Fibroblast of skin of right quadriceps (primary cell): ENCODE data around the gene RNF32.
A peak's percentile ranks its signal among the peaks of the same experiment; 100 is the strongest.
"Not testable (repeated sequence)": the region's sequence is repeated elsewhere in the genome, so short reads cannot be mapped to it uniquely, and the experiment has no call there.

Source experiments
- DNase-seq: peaks from one replicate; pipeline ENCODE4 v3.0.0-alpha.2; 2013

Gene RNF32

DNA sequence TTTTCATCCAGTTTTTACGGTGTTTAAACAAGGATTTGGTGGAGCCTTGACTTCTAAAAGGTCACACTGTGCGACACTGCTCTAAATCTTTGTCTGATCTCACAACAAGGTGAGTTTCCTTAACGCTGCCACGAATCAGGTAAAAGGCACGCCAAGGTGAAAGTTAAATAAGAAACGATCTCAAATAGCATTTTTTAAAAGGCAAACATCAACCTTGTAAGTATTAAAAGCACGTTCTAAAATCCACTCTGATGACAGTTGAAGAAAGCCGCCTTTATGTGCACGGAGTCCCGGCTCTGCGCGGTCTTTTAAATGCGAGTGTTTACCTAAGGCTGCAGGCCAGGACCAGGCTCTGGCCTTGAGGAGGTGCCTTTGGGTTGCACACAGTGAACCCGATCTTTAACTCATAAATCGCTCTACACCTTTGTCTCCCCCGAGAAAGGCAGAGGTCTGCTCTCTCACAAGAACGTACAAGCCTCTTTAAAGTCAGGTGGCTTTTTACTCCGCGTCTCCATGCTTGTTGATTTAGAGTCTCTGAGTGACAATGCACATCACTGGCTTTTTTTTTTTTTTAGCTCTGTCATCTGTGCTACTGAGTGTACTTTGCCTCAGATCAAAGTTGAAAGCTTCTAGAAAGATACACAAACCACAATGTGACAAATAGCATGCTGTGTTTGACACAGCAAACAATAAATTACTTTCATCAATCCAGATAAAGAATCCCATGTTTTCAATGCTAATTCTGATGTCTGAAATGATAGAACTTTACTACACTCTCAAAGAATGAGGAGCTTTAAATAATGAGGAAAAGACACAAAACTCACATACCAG lies 25.9 kb upstream of the RNF32 start:
- no peak for DNase-seq

DNA sequence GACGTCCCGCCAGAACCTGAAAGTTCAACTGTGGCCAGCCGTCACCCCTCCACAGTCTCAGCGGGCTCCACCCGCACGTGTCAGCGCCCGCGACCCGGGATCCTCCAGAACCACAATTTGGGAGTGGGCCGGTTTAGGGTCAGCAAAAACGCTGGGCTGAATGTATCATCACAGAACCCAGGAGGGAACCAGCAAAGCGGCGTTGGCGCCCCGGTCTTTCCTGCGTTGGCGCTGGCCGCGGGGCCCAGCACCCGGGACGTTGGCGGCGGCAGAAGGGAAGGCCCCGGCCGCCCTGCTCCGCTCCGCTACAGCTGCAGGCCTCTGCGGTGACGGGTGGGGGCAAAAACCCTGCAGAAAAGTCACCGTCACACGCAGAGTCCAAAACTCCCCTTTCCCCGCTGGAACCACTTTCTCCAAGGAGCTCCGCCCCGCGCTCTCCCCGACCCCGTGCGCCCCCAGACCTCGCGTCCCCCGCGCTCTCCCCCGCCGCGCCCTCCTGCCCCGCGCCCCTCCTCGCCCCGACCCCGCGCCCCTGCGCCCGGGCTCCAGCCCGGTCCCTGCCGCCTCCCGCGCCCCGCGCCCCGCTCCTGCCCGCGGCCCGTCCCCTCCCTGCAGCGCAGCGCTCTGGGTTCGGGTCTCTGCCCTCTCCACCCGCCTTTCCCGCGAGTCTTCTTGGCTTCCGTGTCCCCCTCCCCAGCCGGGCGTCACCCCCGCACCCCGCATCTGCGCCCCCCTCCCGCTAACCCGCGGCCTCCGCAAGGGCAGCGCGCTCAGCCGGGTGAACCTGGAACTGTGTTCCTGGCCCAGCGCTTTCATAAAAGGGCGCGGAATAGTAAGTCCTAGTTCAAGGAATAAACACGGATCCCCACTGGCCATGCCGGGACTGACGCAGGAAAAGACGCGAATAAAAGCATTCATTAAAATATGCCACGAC lies 24.0 kb upstream of the RNF32 start:
- no peak for DNase-seq

DNA sequence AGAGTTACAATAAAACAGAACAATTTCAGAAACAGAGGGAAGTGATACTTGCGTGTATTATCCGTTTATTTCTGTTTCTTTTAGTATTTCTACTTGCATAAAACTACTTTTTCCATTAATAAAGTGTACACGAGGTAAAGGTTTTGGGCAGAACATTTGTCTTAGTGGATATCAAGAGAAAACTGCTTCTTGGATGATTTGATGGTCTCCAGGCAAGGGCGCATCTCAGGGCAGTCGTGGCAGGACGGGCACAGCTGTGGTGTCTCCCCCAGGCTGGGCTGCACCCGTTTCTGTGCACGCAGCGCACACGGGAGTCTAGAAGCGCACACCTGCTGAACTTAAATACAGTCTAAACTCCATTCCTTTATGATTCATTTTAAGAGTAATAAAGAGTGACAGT lies 23.4 kb upstream of the RNF32 start:
- no peak for DNase-seq

DNA sequence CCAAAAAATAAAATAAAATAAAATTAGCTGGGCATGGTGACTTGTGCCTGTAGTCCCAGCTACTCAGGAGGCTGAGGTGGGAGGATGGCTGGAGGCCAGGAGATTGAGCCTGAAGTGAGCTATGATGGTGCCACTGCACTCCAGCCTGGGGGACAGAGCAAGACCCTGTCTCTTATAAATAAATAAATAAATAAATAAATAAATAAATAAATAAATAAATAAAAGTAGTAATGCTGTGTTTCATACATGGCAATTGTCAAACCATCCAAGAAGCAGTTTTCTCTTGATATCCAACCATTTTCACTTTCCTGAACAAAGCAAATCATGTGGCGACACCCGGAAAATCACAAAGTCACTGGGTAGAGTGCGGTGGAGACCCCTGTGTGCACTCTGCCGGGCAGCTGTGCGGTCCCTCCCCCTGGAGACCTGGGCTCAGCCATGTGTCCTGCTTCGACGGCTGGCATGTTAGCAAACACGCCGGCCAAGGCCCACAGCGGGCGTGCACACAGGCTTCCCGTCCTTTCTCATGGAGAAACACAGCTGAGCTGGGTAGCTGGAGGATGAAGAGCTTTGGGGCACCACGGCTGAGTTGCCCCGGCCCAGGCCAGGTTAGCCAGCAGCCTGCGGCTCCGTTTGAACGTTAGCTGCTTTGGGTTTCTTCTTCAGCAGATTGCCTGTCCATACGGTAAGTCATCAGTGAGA lies 22.3 kb upstream of the RNF32 start:
- DNase-seq: no peak

DNA sequence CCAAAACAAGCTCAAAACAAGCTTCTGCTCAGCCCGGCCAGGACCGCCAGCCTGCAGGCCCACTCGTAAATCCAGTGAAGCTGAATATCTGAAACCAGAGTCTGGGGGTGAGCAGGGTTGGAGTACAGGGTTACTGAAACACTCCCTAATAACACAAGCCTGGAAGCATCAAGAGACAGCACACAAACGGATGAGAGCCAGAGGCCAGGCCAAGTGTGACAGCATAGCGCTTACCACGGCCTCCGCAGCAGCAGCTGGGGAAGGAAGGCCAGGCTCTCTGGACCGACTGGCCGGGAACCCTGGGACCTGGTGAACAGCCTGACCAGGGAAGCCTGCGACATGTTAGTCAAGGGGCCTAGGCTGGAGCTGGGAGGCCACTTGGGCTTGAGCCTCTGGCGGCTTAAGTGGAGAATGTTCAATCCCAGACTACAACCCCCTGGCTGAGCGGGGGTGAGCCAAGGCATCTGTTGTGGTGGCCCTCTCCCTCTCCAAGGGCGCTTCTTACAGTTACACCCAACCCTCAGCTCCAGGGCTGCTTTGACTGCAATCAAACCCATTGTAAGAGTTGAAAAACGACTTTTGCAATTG lies 21.7 kb upstream of the RNF32 start:
- no peak for DNase-seq

DNA sequence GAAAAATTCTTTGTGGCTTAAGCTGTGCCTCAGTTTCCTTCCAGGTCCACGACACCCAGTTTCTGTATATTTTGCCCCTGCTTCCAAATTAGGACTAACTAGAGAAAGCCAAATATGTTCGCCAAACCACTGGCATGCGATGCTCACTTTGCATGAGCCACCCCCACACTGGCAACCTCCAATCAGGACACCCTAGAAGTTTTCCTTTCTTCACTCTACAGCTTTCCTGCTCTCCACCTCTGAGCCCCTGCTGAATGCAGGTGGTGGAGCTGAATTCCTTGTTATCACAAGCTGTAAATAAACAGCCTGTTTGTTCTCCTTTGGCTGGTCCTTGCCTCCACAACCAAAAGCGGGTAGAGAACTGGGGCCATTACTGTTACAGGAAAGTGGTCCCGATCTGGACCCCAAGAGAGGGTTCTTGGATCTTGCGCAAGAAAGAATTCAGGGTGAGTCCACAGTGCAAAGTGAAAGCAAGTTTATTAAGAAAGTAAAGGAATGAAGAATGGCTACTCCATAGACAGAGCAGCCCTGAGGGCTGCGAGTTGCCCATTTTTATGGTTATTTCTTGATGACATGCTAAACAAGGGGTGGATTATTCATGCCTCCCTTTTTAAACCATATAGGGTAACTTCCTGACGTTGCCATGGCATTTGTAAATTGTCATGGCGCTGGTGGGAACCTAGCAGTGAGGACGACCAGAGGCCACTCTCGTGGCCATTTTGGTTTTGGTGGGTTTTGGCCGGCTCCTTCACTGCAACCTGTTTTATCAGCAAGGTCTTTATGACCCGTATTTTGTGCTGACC lies 20.9 kb upstream of the RNF32 start:
- DNase-seq: not testable (repeated sequence)

DNA sequence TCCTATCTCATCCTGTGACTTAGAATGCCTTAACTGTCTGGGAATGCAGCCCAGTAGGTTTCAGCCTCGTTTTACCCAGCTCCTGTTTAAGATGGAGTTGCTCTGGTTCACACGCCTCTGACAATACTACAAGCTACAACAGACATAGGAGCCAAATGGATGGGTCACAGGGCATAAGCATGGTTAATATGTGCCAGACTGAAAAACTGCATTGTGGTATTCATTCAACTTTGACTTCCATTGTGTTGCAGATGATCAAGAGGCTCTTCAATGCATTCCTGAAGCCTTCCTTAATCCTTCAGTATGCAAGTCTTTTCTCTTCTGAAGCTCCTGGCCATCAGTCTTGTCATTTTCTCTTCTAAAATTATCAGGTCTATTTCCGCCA lies 20.3 kb upstream of the RNF32 start:
- DNase-seq: no peak

DNA sequence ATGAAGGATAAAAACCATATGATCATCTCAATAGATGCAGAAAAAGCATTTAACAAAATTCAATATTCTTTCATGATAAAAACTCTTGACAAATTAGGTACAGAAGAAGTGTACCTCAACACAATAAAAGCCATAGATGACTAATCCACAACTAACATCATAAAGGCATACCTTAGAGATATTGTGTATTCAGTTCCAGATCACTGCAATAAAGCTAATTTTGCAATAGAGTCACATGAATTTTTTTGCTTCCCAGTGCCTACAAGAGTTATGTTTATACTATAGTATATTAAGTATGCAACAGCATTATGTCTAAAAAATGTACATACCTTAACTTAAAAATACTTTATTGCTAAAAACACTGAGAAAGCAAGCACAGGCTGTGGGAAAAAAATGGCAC lies 18.9 kb upstream of the RNF32 start:
- no peak for DNase-seq

DNA sequence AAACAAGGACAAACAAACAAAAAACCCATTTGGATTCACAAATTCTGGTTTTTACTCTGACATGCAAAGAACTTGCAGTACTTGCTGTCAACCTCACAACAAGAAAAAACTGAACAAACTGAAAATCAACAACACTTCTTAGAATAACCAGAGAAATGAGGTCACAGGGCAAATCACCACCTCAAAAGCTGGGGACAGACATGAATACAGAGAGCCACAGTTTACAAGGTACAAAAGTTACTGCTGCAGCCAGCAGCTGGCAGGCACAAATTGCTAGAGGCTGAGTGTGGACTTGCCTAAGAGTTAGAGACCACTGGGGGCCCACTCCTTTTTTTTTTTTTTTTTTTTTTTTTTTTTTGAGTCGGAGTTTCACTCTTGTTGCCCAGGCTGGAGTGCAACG lies 15.0 kb upstream of the RNF32 start:
- no peak for DNase-seq

DNA sequence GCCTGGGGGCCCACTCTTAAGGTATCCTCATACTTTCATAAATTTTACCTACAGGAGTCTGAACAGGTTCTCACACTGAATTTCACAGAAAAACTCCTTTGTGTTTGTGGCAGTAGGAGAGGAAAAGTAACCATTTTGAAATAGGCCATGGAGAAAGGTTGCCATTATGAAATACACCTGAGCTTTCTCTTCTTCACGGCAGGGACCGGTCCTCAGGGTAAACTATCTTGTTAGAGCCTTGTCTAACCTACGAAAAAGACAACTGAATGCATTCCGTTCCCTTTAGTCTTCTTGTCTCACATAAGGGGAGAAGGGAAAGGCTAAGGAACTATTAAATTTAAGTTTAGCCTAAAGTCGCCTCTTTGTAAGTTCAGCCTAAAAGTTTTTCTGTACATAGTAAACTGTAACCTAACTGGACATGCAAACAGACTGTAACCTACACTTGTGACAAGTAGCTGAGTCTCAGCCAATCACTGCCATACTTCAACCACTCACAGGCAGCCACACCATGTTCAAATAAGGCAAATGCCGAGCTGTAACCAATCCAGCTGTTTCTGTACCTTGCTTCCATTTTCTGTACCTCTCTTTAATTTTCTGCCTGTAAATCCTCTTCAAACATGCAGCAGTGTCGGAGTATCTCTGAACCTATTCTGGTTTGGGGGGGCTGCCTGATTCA lies 14.2 kb upstream of the RNF32 start:
- no peak for DNase-seq

DNA sequence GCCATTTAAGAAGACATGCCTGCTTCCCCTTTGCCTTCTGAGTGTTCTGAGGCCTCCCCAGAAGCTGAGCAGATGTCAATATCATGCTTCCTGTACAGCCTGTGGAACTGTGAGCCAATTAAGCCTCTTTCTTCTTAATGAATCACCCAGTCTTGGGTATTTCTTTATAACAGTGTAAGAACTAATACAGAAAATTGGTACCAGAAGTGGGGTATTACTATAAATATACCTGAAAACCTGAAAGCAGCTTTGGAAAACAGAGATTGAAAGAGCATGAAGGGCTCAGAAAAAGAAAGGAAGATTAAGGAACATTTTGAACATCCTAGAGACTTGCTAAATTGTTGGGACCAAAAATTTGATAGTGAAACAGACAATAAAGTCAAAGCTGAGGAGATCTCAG lies 12.0 kb upstream of the RNF32 start:
- no peak for DNase-seq

DNA sequence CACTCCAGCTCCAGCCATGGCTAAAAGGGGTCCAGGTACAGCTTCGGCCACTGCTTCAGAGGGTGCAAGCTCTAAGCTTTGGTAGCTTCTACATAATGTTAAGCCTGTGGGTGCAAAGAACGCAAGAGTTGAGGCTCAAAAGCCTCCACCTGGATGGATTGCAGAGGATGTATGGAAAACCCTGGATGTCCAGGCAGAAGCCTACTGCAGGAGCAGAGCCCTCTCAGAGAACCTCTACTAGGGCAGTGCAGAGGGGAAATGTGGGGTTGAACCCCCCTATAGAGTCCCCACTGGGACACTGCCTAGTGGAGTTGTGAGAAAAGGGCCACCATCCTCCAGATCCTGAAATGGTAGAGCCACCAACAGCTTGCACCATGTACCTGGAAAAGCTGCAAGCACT lies 10.7 kb upstream of the RNF32 start:
- no peak for DNase-seq

DNA sequence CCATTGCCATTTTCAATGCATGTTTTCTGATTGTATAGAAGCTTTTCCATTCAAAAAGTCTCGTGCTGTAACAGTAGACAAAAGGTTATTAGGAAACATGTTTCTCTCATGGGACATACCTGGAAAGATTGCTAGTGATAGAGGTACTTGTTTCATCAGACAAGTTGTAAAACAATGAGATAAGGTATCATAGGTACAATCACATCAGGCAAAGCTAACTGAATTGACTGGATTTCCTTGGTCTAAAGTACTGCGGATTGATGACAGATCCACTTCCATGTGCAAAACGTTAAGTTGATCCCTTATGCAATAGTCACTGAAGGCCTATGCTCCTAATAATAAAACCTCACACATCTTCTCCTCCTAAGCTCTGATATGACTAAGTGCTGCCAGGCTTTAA lies 6.5 kb upstream of the RNF32 start:
- DNase-seq: no peak

DNA sequence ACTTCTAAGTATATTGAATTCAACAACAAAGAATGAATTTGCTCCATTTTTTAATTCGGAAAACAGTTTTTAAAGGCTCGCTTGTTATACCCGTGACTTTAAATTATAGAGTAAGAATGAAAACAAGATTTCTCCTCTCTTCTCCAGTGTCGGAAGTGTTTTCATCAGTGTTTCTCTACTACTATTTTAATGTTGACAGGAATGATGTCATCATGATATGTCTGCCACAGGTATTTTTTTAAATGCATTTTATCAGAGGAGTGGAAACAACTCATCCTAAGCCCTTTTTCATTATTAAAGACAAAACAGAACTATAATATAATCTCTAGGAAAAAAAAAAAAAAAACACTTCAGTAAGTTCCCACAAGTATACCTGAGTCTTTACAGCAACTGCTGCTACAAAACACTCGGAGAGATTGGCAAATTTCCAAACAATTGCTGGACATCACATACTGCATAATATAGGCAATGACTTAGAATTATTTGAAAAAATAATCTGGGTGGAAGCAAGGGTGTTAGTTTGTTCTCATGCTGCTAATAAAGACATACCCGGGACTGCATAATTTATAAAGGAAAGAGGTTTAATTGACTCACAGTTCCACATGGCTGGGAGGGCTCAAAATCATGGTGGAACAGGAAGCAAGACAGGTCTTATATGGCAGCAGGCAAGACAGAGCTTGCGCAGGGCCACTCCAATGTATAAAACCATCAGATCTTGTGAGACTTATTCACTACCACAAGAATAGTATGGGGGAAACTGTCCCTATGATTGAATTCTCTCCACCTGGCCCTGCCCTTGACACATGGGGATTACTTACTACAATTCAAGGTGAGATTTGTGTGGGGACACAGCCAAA lies 4.8 kb upstream of the RNF32 start:
- no peak for DNase-seq

DNA sequence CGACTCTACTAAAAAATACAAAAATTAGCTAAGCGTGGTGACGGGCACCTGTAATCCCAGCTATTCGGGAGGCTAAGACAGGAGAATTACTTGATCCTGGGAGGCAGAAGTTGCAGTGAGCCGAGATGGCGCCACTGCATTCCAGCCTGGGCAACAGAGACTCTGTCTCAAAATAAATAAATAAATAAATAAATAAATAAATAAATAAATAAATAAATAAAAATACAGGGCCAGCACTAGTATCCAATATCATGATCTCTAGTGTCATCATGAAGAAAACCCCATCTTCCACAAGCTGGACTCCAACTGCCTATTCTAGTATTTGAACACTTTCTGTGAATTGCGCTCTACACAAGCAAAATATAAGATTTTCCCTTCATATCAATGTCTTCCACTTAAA lies 3.5 kb upstream of the RNF32 start:
- not testable (repeated sequence) for DNase-seq

DNA sequence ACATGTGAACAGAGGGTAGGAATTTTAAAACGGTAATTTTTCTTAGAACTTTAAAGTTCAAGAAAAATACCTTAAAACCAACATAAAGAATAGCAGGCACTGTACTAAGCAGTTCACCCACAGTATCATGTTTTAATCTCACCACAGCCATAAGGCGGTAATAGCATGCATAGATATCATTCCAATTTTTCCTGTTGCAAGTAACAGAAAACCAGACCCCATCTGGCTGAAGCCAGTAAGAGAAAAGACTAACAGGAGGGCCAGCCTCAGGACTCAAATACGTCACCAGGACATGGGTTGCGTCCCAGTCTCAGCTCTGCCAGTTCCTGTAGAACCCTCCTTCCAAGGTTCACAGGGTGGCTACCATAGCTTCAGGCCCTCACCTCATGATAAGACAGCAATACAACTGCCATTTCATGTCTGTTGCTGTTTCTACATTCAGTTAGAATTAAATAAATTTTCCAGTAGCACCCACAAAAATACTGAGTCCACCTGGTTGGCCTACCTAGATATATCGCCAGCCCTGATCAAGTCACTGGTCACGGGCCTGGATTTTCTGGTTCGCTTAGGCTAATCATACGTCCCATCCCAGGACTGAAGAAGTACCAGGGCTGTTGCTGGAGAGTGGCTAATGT lies 2.0 kb upstream of the RNF32 start:
- no peak for DNase-seq

DNA sequence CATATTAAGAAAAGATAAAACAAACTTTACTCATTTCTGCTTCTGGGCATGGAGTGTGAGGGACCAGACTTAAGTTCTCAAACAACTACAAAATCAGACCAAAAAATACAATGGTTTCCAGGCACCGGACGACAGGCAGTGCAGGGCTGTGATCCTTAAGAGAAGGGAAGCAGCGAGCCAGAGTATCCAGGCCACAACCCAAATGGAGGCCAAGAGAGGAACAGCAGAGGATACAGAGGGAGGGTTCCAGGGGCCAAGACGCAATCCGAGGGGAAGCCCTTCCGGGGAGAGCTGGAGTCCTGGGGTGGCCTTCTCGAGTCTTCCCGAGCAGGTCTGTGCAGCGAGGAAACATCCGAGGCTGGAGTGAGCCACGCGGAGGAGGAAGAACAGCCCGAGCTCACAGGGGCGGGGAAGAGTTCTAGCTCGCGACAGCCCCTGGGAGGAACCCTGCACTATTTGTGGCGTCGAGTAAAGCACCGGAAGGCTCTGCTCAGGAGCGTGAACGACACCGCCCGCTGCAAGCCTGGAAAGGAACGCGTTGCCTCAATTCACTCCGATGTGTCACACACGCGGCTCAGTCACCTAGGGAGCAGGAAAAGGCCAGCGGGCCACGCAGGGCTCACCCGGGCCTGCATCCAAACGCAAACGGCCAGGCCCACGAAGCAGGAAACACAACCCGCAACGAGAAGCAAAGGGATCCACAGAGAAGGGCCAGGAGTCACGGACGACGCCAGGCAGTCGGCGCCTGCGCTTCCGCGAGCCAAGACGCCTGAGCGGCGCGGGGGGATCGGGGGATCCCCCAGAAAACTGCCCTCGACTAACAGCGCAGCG lies 933 bp upstream of the RNF32 start:
- DNase-seq: peak; percentile 10

DNA sequence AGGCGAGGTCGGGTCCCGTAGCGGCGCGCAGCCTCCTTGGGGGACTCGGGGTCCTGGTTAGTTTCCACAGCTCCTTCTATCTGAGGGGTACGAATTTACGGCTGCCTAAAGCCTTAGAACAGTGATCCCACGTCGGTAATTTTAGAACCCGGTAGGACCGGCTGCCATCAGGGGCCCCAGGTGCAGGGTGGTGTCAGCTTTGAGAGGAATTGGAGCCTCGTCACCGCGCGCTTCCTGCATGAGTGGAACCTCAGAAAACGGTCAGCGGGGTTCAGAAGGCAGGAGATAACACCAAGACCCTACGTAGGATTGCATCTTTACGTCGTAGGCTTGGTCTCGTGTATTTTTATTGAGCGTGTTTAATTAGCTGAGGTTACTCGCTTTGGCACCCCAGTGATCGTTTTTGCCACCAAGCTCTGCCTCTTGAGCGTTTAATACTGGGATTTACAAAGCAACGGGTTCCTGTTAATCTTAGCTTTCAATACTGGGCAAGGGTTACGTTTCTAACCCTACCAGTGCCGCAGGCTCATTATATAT lies 443 bp downstream of the RNF32 start:
- DNase-seq: peak; percentile 37
